Measurements from ENCODE around the gene NMRAL1. TPM values are rescaled to one million over a fixed set of nuclear protein-coding genes. Genes with fewer than 3 reads are reported as not detected.

Gene NMRAL1
- total RNA-seq, 1 donor from 2014 or later: 38.3 TPM

- no peak for ATAC-seq
- DNase-seq (ENCODE audit: low spot score): no peak
Measured at GRCh38 chr16:4505356-4506147, 31.1 kb upstream of the NMRAL1 start.

GRCh38 chr16:4501071-4501478 lies 26.6 kb upstream of the NMRAL1 start:
- ATAC-seq: peak; percentile 76
- DNase-seq (ENCODE audit: low spot score): no peak

GRCh38 chr16:4500272-4500671 lies 25.8 kb upstream of the NMRAL1 start:
- ATAC-seq: peak; percentile 31
- no peak for DNase-seq (ENCODE audit: low spot score)

GRCh38 chr16:4499196-4499555 lies 24.8 kb upstream of the NMRAL1 start:
- no peak for DNase-seq (ENCODE audit: low spot score)
- no peak for ATAC-seq

GRCh38 chr16:4498546-4499195 lies 24.2 kb upstream of the NMRAL1 start:
- ATAC-seq (no peak), DNase-seq (ENCODE audit: low spot score) (no peak)

GRCh38 chr16:4496305-4496704 lies 21.9 kb upstream of the NMRAL1 start:
- ATAC-seq: no peak
- no peak for DNase-seq (ENCODE audit: low spot score)

GRCh38 chr16:4495766-4496165 lies 21.3 kb upstream of the NMRAL1 start:
- DNase-seq (ENCODE audit: low spot score): no peak
- no peak for ATAC-seq

- ATAC-seq: no peak
Measured at GRCh38 chr16:4494746-4495490, 20.5 kb upstream of the NMRAL1 start.

GRCh38 chr16:4491898-4492297 lies 17.5 kb upstream of the NMRAL1 start:
- DNase-seq (ENCODE audit: low spot score): no peak
- no peak for ATAC-seq

More at GRCh38 chr16:4494746-4495490, 20.5 kb upstream of the NMRAL1 start:
- DNase-seq (ENCODE audit: low spot score): no peak

- DNase-seq (ENCODE audit: low spot score) (no peak), ATAC-seq (no peak)
Measured at GRCh38 chr16:4489030-4489429, 14.6 kb upstream of the NMRAL1 start.

GRCh38 chr16:4488499-4488967 lies 14.1 kb upstream of the NMRAL1 start:
- peak; percentile 21 for ATAC-seq
- no peak for DNase-seq (ENCODE audit: low spot score)

- DNase-seq (ENCODE audit: low spot score): no peak
Measured at GRCh38 chr16:4487955-4488498, 13.6 kb upstream of the NMRAL1 start.

GRCh38 chr16:4486126-4486893 lies 11.9 kb upstream of the NMRAL1 start:
- DNase-seq (ENCODE audit: low spot score) (no peak), ATAC-seq (peak; percentile 79)

More at GRCh38 chr16:4487955-4488498, 13.6 kb upstream of the NMRAL1 start:
- peak; percentile 75 for ATAC-seq

- DNase-seq (ENCODE audit: low spot score) (no peak), ATAC-seq (no peak)
Measured at GRCh38 chr16:4481963-4482362, 7.5 kb upstream of the NMRAL1 start.

- no peak for DNase-seq (ENCODE audit: low spot score)
- ATAC-seq: no peak
Measured at GRCh38 chr16:4481526-4481925, 7.1 kb upstream of the NMRAL1 start.

GRCh38 chr16:4477966-4478365 lies 3.5 kb upstream of the NMRAL1 start:
- DNase-seq (ENCODE audit: low spot score) (no peak), ATAC-seq (no peak)

- DNase-seq (ENCODE audit: low spot score) (peak; percentile 97), ATAC-seq (peak; percentile 92)
Measured at GRCh38 chr16:4475880-4476788, 1.7 kb upstream of the NMRAL1 start, which contains the start of gene HMOX2. TSS of gene HMOX2 (plus strand) at chr16:4476398. CDS start at chr16:4505525, 29,127 bp downstream.

GRCh38 chr16:4472880-4473279 lies 1.5 kb downstream of the NMRAL1 start:
- ATAC-seq (no peak), DNase-seq (ENCODE audit: low spot score) (no peak)

- ATAC-seq (no peak), DNase-seq (ENCODE audit: low spot score) (no peak)
Measured at GRCh38 chr16:4471869-4472268, 2.6 kb downstream of the NMRAL1 start.

Data from left lobe of liver (tissue), 2 donors.